ENCODE data around the gene FMN1. TPM values are rescaled to one million over a fixed set of nuclear protein-coding genes. Genes with fewer than 3 reads are reported as not detected.

The FMN1 gene
- total and polyA plus RNA-seq, 3 donors from 2014 or later: 17.7 to 53.7 (median 47.4) TPM

DNA sequence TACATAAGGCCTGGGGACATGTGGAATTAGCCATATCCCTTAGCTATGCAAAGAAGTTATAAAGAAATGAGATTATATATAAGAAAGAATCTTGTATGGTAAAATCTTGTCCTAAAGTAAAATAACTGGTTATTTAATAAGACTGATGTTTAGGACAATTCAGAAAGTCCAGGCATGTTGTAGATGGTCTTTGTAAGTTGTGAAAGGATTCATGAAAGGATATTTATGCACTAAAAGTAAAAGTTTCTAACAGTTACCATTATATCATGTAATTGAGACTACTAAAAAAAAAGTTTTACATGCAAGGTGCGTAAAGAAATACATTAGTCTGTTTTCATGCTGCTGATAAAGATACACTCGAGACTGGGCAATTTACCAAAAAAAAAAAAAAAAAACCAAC lies 146.3 kb downstream of the FMN1 start:
- Histone ChIP-seq H3K36me3 (ENCODE audit: low read depth, missing control alignments) (no peaks in the 10 kb centered on the region), H3K4me1 (no peaks in the 10 kb centered on the region), H3K27me3 (no peaks in the 10 kb centered on the region), H3K4me3 (no peak overlapping the region), H3K27ac (no peak overlapping the region), H3K9me3 (no peaks in the 10 kb centered on the region)
- DNase-seq: no peak
- TF ChIP-seq, protein P1, sequence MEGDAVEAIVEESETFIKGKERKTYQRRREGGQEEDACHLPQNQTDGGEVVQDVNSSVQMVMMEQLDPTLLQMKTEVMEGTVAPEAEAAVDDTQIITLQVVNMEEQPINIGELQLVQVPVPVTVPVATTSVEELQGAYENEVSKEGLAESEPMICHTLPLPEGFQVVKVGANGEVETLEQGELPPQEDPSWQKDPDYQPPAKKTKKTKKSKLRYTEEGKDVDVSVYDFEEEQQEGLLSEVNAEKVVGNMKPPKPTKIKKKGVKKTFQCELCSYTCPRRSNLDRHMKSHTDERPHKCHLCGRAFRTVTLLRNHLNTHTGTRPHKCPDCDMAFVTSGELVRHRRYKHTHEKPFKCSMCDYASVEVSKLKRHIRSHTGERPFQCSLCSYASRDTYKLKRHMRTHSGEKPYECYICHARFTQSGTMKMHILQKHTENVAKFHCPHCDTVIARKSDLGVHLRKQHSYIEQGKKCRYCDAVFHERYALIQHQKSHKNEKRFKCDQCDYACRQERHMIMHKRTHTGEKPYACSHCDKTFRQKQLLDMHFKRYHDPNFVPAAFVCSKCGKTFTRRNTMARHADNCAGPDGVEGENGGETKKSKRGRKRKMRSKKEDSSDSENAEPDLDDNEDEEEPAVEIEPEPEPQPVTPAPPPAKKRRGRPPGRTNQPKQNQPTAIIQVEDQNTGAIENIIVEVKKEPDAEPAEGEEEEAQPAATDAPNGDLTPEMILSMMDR (IDR thresholded peaks at IDR 0.05): no peak
- TF ChIP-seq POLR2A (IDR thresholded peaks at IDR 0.05): no peak
- 68 to 82% methylated on average over 2 of the region's 2 CpGs for WGBS, 2 donors
- intact Hi-C loops (cut with DNase I; ENCODE audit: low total_unique reads): no loop called here

DNA sequence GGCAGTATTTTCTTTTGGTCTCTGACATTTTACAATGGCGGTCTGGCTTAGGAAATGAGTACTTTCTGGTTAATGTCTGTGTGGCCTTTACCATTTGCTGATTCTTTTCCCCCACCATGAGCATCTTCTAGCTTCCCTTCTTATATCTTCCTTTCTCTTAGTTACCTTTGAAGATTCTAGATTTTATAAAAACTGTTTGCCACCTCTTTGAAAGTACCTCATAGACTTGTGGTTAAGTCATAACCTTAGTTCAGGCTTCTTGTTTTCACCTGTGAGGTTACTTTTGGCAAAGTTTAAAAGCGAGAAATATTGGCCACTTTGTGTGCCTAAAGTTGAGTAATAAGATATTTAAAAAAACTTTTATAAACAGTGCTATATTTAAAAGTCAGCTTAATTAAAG lies 147.4 kb downstream of the FMN1 start:
- intact Hi-C loops (cut with DNase I; ENCODE audit: low total_unique reads): no loop called here
- Histone ChIP-seq H3K36me3 (ENCODE audit: low read depth, missing control alignments) (no peaks in the 10 kb centered on the region), H3K27me3 (no peaks in the 10 kb centered on the region), H3K4me1 (no peaks in the 10 kb centered on the region), H3K27ac (no peak overlapping the region), H3K4me3 (no peak overlapping the region), H3K9me3 (no peaks in the 10 kb centered on the region)
- DNase-seq: no peak
- WGBS, 2 donors: 47 to 73% methylated on average over 2 of the region's 2 CpGs
- no peak for TF ChIP-seq POLR2A (IDR thresholded peaks at IDR 0.05)
- TF ChIP-seq, protein P1 (IDR thresholded peaks at IDR 0.05): no peak

DNA sequence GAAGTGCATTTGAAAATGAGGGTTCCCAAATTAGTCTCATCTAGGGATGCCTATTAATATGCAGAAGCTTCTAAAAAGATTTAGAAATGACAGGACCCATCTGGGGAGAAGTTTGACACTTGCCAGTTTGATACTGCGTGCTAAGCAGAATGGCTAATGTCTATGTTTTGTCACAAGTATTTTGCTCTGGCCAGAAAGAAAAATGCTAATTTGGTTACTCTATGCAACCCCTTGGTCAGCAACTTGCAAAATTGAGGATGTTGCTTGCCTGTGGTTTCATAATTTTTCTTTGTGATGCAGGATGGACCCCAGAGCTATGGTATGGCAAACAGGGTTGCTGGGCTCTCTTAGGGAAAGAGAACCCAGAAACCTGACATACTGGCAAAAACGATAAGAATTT lies 148.2 kb downstream of the FMN1 start:
- 81 to 87% methylated on average over 2 of the region's 2 CpGs for WGBS, 2 donors
- no peak for DNase-seq
- H3K27ac ChIP-seq: no peak overlapping the region
- H3K4me1 ChIP-seq: no peaks in the 10 kb centered on the region
- no peak overlapping the region for H3K4me3 ChIP-seq
- intact Hi-C loops (cut with DNase I; ENCODE audit: low total_unique reads): no loop called here
- no peaks in the 10 kb centered on the region for H3K27me3 ChIP-seq
- no peaks in the 10 kb centered on the region for H3K36me3 ChIP-seq (ENCODE audit: low read depth, missing control alignments)
- no peaks in the 10 kb centered on the region for H3K9me3 ChIP-seq
- no peak for TF ChIP-seq POLR2A (IDR thresholded peaks at IDR 0.05)
- TF ChIP-seq, protein P1 (IDR thresholded peaks at IDR 0.05): no peak

DNA sequence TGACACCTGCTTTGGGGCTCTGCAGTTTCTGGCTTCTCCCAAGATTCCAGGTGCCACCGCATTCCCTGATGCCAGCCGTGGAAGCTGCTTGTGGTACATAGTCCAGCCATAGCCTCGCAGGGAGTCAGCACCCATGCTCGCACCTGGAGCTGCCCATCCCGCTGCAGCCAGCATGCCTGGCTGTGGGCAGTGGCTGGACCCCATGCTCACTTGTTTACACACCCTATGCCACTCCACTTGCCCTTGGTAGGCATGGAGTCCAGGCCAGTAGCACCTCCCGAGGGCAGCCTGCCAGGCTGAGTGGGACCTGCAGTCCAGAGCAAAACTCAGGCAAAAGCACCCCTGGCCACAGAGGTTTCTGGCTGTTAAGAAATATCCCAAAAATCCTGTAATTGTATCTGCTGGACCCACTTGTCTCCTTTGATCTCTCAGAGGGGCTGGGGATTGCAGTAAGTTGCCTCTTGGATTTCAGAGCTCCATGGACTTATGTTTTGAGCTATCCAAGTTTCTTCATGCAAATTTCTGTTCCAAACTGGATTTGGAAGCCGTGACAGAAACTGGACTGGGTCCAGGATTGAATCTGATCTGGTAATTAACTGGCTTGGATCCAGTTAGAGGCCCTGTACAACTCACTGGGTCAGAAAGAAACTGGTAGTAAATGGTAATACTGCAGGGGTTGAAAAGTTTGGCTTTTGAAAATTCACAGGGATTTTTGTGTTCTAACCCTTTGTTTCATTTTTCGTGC lies 149.3 kb downstream of the FMN1 start:
- Histone ChIP-seq H3K27me3 (no peaks in the 10 kb centered on the region), H3K4me3 (no peak overlapping the region), H3K4me1 (no peaks in the 10 kb centered on the region), H3K27ac (no peak overlapping the region), H3K9me3 (no peaks in the 10 kb centered on the region), H3K36me3 (ENCODE audit: low read depth, missing control alignments) (no peaks in the 10 kb centered on the region)
- DNase-seq: no peak
- intact Hi-C loops (cut with DNase I; ENCODE audit: low total_unique reads): no loop called here
- 67 to 82% methylated on average over 3 to 8 of the region's 8 CpGs for WGBS, 2 donors
- no peak for TF ChIP-seq POLR2A (IDR thresholded peaks at IDR 0.05)
- TF ChIP-seq, protein P1 (IDR thresholded peaks at IDR 0.05): no peak

DNA sequence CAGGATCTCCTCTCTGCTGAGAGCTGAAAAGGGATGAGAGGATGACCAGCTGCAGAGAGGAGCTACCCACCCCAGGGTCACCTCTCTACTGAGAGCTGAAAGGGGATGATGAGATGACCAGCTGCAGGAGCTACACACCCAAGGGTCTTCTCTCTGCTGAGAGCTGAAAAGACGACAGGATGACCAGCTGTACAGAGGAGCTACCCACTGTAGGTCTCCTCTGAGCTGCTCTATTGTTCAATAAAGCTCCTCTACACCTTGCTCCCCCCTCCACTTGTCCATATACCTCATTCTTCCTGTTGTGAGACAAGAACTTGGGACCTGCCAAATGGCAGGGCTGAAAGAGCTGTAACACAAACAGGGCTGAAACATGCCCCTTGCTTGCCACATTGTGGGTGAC lies 149.9 kb downstream of the FMN1 start:
- no peak for DNase-seq
- Histone ChIP-seq H3K4me3 (no peak overlapping the region), H3K4me1 (peaks cover 3% of the 10 kb centered on the region), H3K9me3 (no peaks in the 10 kb centered on the region), H3K27ac (no peak overlapping the region), H3K36me3 (ENCODE audit: low read depth, missing control alignments) (no peaks in the 10 kb centered on the region), H3K27me3 (no peaks in the 10 kb centered on the region)
- WGBS, 2 donors: 40 to 80% methylated on average over 1 of the region's 1 CpG
- TF ChIP-seq POLR2A (IDR thresholded peaks at IDR 0.05): no peak
- TF ChIP-seq, protein P1 (IDR thresholded peaks at IDR 0.05): no peak
- intact Hi-C loops (cut with DNase I; ENCODE audit: low total_unique reads): no loop called here

Measured in testis (tissue), 3 donors.